Measurements from ENCODE around the gene RNF144B.
"Not testable (repeated sequence)": the region's sequence is repeated elsewhere in the genome, so short reads cannot be mapped to it uniquely, and the experiment has no call there.

Gene RNF144B

DNA sequence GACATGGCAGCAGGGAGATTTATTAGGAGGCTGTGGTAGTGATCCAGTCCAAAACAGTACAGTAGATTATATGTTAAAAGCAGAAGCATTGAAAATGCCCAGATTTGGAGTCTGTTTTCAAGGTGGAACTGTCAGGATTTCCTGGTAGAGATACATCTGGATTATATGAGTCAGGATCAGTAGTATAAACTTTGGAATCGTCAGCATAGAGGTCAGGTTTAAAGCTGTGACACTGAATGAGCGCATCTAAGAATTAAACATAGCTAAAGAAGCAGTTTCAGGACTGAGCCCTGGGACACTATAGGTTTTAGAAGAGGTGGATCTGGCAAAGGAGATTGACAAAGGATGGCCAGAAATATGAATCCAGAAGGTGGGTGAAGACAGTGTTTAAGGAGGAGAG is 60.4 kb downstream of the RNF144B start:
- no peak for DNase-seq

DNA sequence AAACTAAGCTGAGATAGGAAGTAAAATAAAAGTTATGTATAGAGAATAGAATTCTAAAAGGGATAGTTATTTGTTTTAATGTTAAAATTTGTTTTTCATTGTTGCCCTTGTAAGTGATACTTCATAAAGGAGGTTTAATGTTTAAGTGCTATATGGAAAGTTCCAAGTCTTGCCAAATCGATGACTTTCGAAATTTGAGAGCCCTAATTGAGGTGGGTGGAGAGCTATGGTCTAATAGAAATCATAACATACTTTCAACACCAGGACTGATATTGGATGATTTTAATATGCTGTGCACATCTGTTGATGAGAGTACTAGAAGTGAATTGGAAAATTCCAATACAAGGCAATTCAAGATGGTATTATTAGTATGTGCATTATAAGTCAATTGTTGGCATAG is 64.6 kb downstream of the RNF144B start:
- DNase-seq: no peak

DNA sequence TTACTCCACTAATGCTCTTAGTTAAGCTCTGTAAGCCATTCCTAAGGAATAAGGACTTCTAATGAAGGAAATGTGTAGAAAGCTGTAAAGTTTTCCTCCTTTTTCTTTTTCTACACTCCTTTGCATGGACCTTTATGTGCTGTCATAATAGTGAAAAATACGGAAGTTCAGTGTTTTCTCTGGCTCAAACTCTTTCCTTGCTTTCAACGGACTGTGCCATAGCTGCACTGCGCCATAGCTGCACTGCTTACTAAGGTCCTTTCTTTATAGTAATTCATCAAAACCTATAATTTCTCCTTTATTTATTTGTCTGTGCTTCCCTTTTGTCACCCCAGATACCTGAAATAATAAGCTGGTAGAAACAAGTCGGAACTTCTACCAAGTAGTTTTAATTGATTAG is 67.3 kb downstream of the RNF144B start:
- DNase-seq: no peak

DNA sequence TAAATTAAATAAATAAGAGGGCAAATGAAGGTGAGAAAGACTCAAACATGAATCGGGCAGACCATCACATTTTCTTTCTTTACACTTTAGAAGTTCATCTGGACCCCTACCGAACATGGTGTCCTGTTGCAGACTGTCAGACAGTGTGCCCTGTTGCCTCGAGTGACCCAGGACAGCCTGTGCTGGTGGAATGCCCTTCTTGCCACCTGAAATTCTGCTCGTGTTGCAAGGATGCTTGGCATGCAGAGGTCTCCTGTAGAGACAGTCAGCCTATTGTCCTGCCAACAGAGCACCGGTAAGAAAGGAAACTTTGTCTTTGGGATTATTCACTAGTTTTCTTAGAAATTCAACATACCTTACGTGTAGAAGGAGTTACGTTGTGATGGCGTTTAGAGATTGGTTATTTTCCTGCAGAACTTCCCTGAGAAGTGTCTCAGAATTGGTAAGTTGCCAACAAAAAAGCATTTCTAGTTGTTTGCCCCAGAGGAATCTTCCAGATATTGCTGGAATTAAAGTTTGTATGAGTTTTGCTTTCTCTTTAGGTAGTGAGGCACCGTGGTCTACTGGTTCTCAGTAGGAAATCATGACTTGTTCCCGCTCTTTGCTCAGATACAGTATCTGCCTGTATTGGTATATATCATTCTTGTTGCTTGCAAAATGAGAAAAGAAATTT is 70.1 kb downstream of the RNF144B start:
- no peak for DNase-seq

DNA sequence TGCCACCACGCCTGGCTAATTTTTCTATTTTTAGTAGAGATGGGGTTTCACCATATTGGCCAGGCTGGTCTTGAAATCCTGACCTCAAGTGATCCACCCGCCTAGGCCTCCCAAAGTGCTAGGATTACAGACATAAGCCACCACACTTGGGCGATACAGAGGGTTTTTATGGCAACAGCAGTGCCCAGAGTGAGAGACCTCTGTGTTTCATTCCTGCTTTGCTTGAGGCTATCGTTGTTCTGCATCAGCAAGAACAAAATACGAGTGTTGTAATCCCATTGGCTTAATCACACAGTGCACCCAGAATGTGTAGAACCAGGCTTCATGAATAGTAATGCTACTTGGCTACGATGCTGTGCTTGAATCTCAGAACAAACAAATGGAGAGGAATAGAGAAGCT is 70.9 kb downstream of the RNF144B start:
- not testable (repeated sequence) for DNase-seq

DNA sequence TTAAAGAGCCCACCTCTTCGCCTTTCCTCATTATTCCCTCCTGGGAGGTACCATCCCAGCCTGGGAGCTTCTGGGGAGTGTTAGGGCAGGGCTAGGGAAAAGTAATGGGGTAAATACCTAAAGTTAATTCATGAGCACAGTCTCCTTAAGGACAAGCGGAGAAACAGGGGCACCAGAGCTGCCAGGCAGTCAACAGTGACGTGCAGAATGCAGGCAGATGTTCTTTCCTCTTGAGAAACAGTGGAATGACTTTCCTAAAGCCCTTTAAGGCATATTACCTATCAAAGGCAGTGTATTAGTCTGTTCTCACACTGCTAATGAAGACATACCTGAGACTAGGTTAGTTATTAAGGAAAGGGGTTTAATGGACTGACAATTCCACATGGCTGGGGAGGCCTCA is 76.3 kb downstream of the RNF144B start:
- DNase-seq: no peak

DNA sequence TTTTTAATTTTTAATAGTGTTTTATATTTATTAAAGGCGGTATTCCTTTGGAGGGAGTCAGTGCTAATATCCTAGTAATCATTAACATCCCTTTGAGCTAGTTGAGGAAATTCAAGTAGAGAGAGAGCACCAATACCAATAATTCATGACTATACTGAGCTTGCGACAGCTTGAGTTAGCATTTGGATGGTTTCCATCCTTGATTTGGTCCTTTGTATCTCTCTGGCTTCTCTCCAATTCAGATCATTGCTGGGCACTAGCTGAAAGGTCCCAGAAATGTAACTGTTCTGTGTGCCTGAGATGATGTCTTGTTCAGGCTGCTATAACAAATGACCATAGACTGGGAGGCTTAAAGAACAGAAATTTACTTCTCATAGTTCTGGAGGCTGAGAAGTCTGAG is 77.0 kb downstream of the RNF144B start:
- DNase-seq: no peak

DNA sequence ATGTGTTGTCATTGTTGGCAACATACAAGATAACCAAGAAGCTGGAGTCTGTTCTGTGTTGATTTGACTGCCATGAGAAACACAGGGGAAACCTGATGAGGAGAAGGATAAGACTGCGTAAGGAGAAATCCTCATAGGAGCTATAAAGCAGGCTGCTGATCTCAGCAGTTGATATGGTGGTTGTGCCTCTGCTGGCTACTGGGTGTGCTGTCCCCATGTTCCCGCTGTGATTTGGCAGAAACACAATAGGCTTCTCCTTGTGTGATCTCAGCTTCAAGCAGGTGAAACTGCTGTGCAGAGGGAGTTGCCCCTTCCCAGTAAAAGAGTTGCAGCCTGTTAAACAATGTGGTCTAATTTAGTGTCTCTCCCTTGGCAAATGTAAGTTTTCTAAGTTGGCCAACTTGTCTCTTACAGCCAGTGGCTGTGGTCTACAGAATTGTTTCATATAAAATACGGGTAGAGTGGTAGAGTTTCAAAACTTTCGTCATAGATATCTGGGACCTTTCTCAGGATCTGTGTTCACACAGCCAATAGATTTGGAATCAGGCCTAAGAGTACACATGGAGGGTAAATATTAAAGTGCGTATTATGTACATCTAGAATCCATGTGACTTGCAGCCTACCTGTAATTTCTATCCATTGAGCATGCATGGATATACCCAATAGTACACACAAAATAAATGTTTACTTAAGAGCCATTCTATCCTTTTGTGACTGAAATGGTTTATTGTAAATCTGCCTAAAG is 78.4 kb downstream of the RNF144B start:
- DNase-seq: no peak

DNA sequence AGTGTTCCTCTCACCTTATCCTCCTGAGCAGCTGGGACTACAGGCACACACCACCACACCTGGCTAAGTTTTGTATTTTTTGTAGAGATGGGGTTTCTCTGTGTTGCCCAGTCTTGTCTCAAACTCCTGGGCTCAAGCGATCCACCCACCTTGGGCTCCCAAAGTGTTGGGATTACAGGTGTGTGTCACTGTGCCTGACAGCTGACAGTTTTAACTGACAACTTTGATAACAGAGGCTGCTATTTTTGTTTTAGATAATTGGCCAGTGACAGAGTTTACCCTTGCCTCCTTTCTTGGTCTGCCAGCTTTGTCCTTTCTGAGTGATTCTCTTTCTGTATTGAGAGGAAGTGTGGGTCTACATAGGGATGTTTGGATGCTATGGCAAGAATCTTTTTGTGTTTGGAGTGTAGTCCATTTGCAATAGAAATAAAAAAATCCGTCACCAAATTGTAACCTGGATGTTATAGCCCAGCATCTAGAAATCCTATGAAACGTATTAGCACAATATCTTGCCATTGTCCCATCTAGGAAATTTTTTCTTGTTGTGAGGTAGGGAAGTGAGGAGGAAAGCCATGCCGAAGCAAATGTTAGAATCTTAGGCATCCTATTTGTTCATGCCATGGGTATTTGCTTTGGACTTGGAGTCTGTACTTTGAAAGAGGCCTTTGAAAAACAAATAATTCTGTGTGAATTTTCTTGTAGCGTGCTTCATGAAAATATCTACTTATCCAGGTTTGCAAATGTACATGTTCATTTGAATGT is 80.8 kb downstream of the RNF144B start:
- no peak for DNase-seq

DNA sequence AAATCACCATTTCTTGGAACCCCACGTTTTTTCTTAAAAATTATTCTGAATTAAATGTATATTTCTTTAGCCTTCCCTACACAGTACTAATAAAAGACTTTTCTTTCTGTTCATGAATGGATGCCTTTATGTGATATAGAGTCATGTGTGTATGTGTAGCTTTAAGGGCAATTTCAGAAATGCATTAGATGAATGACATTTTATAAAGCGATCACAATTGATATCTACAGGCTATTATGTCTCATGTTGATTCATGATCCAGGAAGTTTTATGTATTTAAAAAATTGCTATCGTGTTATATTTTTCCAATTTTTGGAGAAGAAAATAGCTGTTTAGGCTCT is 81.3 kb downstream of the RNF144B start:
- DNase-seq: no peak

DNA sequence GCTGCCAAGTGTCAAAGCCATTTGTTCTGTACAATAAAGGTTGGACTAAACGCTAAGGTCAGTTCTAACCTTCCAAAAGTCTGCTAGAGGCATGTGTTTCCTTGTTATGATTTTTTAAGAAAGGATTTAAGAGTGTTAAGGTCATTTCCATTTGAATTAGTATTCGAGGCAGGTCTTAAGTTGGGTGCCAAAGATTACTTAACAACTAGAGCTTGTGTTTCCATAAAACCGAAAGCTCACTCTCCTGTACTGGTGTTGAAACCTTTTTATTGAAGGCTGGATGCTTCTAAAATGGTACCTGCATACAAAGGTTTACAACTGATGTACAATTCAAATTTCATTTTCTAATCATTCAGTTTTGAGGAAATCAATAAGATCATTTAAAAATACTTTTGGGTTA is 82.4 kb downstream of the RNF144B start:
- DNase-seq: no peak

DNA sequence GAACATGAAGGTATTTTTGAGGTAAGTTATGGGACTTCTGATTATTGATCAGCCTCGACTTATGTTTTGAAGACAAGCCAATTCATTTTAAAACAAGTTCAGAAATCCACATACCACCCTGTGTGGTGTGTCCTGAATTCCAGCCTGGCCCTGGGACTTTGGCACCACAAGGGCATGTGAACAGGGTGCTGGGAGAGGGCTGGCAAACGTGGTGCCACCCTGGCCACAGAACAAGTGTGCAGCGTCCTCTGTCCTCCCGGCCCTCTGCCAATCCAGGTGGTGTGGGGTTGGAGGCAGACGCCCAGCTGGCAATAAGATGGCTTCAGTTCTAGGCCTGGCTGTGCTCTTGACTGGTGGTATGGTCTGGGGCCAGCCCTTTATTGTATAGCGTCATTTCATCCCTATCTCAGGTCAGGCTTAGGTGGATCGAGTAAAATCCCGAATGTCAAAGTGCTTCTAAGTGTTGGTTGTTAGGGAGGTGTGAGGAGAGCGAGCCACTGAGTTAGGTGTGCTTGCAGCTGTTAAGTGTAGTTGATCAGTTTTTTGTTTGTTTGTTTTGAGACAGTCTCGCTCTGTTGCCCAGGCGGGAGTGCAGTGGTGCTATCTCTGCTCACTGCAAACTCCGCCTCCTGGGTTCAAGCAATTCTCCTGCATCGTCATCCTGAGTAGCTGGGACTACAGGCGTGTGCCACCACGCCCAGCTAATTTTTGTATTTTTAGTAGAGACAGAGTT is 84.2 kb downstream of the RNF144B start:
- DNase-seq: no peak

DNA sequence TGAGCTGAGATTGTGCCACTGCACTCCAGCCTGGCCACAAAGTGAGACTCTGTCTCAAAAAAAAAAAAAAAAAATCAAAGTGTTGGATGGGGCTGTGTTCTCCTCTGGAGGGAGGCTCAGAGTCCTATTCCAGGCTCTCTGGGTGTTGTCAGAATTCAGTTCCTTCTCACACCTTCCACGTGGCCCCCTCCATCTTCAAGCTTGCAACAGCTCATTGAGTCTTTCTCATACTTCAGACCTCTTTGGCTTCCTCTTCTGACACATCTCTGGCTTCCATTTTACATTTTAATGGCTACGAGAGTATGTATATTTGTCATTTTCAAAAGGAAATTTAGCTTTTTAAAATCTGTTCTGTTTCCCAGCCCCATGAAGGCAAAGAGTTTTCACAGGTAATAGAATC is 85.8 kb downstream of the RNF144B start:
- no peak for DNase-seq

DNA sequence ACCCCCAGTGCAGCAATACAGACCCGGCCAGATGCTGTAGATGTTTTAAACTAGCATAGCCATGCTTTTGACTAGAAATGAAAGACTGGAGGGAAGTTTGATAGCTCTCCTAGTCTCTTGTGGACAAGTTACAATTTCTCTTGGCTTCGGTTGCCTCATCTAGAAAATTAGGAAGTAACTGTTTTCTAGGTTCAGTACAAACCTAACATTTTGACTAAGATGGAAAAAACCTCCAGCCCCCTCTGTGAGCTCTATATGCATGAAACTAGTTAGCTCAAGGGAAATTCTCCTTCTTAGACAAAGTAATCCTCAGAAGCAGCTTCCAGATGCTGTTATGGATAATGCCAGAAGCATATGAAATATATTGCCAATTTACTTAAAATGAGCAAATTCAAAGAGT is 86.6 kb downstream of the RNF144B start:
- DNase-seq: no peak

DNA sequence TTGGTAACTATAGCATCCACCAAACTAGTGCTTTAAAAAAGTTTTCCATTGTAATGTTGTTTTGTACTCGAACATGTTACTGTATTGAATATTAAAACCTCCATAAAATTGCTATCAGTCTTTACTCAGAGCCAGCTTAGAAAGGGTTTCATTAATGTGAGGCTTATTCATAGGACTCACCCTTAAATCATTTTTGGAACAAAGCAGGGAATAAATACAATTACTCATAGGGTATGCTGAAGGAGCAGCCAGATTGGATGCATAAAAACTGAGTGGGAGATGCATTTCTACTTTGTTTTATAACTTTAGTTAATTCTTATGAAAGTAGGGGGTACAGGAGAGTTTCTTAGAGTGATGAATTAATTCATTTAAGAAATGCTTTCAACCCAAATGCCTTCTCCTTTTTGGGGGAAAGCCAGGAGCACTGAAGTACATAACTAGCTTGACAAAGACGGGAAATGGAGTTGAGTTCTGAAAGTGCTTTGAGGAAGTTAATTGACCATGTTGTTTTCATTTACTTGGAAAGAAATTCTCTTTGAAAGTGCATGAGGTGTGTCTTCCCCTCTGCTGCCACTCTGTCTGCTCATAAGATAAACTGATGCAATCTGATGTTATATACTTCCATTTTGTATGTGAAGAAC is 90.3 kb downstream of the RNF144B start:
- DNase-seq: no peak

DNA sequence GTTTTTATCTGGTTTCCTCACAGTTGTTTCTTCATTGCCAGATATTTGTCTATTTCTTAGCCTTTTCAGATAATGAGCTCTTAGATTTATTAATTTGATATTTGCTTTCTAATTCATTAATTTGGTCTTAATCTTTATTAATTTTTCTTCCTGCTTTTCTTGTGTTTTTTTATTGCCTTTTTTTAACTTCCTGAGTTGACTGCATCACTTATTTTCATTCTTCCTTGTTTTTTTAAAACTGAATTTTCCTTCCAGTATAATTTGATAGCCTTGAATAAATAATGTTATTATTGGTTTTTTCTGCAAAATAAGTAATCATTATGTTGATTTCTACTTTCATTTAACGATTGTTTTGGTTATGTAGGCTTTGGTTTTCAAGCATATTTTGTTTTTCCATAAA is 91.5 kb downstream of the RNF144B start:
- no peak for DNase-seq

DNA sequence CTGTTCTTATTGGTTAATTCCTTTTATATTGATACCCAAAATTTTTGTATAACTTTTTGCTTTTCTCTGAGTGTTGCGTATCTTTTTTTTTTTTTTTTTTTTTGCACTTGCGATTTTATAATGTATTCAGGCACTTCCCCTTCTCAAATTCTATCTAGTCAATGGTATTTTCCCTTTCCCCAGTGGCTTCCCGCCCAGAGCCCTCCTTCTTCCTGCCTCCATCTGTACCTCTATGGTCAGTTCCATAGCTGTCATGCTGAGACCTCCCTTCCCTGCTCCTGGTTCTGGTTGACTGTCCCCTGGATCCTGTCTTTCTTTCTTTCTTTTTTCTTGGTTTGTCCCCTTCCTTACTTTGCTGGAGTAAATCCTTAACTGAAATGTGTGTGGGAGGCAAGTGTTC is 94.7 kb downstream of the RNF144B start:
- no peak for DNase-seq

DNA sequence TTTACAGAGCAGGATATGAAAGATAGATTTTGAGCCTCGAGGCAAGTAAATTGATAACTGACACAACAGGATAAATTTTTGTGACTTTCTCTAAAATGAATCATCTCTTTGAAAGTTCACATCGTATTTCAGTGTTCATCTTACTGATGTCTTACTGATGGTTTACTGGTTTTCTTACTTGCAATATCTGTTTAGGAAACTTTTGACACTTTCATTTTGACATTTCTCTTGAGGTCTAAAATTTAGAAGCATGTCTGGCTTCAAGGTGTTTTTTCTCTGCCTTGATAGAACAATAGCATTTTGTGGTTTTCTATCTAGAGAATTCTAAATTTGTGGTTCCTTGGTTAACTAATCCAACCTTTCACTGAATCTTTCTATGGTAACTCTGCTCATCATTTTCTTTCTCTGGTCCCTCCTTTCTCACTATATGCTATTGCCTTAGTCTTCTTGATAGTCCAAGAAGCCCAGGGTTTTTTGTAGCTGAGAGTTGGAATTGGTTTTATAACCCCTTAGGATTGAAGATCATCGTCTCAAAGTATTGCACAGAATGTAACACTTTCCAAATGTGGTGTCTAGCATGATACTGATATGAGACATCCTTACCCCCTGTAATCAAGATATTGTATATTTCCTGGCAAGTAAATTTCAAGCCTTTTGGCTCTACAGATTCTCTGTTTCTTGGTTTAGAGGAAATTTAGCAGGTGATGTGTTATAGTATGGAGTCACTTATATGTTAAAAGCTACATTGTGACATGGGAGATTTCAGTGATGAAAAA is 98.7 kb downstream of the RNF144B start:
- no peak for DNase-seq

DNA sequence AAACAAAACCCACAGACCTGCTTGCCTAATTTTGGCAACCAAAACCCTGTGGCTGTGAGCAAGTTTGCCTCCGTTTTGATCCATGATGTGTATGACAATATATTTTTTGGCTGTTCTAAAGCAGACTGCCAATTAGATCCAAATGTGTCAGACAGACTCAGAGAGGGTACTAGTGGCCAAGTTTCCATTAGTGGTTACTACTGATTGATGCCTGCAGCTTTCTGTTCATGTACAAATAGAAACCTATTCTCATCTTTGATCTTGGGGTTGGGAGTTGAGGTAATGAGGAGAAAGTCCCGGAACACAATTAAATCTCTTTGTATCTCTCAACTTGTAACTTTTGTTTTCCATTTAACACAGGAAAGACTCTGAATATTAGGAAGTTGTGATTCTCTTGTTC is 100.9 kb downstream of the RNF144B start:
- DNase-seq: no peak

DNA sequence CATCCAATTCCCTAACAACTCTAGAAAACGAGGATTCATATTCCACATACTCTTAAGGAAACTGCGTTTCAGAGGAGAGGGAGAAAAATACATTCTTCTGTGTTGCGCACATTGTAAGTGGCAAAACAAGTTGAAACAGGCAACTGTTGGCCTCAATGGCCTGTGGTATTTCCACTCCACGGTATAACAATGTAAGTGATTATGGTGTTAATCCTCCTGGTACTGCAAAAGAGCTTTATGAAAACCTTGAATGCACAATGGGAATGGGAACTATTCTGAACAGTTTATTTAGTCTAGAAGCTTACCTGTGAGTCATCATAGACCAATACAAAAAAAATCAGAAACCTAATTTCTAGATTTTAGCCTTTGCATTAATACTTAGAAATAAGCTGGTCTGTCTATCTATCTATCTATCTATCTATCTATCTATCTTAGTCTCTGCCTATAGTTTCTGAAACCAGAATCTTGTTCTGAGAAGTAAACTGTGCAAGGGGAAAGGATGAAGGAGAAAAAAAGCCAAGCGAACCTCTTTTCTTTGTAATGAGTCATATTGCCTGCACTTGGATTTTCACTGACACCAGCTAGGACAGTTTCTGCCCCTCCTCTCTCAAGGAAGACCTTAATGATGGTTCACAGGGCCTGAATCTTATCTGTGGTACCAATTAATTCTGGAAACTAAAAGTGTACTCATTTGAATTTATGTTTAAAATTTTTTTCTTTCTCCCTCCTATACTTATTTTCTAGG is 101.5 kb downstream of the RNF144B start:
- no peak for DNase-seq

DNA sequence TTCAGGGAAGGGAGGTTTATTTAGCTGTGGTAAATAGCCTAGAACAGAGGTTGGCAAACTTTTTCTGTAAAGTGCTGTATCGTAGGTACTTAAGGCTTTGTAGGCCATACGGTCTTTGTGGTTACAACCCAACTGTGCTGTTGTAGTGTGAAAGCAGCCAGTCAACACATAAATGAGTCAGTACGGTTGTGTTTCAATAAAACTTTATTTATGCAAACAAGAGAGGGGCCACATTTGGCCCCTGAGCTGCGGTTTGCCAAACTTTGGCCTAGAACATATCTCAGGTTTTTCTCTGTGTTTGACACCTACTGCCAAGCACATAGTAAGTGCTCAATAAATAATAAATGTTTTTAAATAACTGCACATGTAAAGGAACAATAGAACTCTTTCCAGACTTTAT is 102.2 kb downstream of the RNF144B start:
- no peak for DNase-seq

Measured in CD4-positive, alpha-beta T cell treated with Interleukin-15 for 1 hour (primary cell).